ENCODE data around the gene RPRD2. TPM values are rescaled to one million over a fixed set of nuclear protein-coding genes. Genes with fewer than 3 reads are reported as not detected.

The RPRD2 gene
- total and polyA plus RNA-seq, 2 of the 4 experiments (the other 2 are of a cell fraction): 3.9 to 11.6 TPM

DNA sequence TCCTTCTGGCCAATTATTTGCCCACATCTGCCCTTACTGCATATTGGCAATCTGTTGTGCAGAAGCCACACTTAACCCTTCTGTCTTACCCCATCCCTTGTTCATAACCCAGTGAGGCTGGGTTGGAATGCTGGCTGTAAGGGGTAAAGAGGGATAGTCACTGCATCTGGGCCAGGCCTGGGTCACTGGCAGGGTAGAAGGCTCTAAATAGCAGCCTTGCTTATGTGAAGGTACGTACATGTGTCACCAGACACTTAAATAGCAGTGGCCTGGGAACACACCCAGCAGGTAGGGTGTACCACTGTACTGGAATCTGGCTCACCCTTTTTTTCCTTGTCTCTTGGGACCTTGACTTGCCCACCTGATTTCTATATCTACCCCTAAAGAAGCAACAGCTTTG, 113.4 kb downstream of the RPRD2 start:
- in situ Hi-C loops (cut with MboI; ENCODE audit: low sequenced_read_pairs) (no loop called here), intact Hi-C loops (cut with micrococcal nuclease) (no loop called here), dilution Hi-C loops (cut with HindIII; ENCODE audit: low sequenced_read_pairs, unreplicated experiment) (no loop called here)
- Histone ChIP-seq H3K4me2 (ENCODE audit: low read depth, low read length) (no peak overlapping the region), H2AK9ac (replicated peaks; ENCODE audit: low read depth, low read length, poor library complexity) (no peak overlapping the region), H4K5ac (ENCODE audit: low read depth, low read length) (no peak overlapping the region), H3K9me3 (ENCODE audit: control insufficient read depth, insufficient read depth, low read length) (no peaks in the 10 kb centered on the region), H3K36me3 (ENCODE audit: control insufficient read depth, insufficient read depth, low read length) (peaks cover 6% of the 10 kb centered on the region), H3K27ac (ENCODE audit: insufficient read depth, low read length) (no peak overlapping the region), H4K8ac (ENCODE audit: low read depth in 2 of 2, low read length in 2 of 2) (peak overlapping the region in 1 of 2 experiments; percentile 15; a peak in 1 of 4 replicates), H3K4ac (ENCODE audit: low read depth, low read length) (peak overlapping the region; percentile 21; the same call in 1 of the 2 replicates), H3K9ac (ENCODE audit: low read depth, low read length) (no peak overlapping the region), H4K91ac (ENCODE audit: insufficient read depth, low read depth, low read length) (no peak overlapping the region), H2AK5ac (ENCODE audit: low read depth, low read length) (0 out of 2 replicates have a peak overlapping the region, but pooled peaks have one; percentile 11), H3K27me3 (ENCODE audit: control insufficient read depth, insufficient read depth, low read length) (no peaks in the 10 kb centered on the region), H3K9me1 (ENCODE audit: insufficient read depth, low read length) (peaks cover 6% of the 10 kb centered on the region), H2BK120ac (ENCODE audit: low read depth, low read length) (no peak overlapping the region), H2BK5ac (ENCODE audit: low read depth, low read length, poor library complexity, severe bottlenecking) (no peak overlapping the region), H3K18ac (ENCODE audit: low read depth, low read length) (no peak overlapping the region), H3K23ac (ENCODE audit: low read depth, low read length) (no peak overlapping the region), H4K20me1 (ENCODE audit: insufficient read depth, low read length) (no peaks in the 10 kb centered on the region), H2AFZ (replicated peaks; ENCODE audit: low read length, poor library complexity) (no peak overlapping the region), H3K56ac (ENCODE audit: extremely low read depth, insufficient read depth, low read length) (no peak overlapping the region), H3K79me1 (ENCODE audit: low read depth in 1 of 2, low read length in 2 of 2) (peaks cover 3 to 4% of the 10 kb centered on the region in 2 experiments; a peak in 1 of 4 replicates), H2BK15ac (ENCODE audit: low read depth, low read length) (no peak overlapping the region), H2BK20ac (ENCODE audit: low read depth, low read length) (no peak overlapping the region), H3K14ac (replicated peaks; ENCODE audit: low read depth, low read length) (peak overlapping the region; percentile 20; the same call in 1 of the 2 replicates), H3K4me1 (ENCODE audit: control insufficient read depth, insufficient read depth, low read length) (peaks cover 9% of the 10 kb centered on the region), H3K4me3 (ENCODE audit: insufficient read depth, low read depth, low read length) (no peak overlapping the region)
- no peak for TF ChIP-seq MXI1 (IDR thresholded peaks at IDR 0.05; ENCODE audit: borderline replicate concordance, low read depth, low read length)
- TF ChIP-seq CEBPB (IDR thresholded peaks at IDR 0.05; ENCODE audit: low read depth, low read length): no peak
- TF ChIP-seq RFX5 (IDR thresholded peaks at IDR 0.05; ENCODE audit: low read depth, low read length): no peak
- TF ChIP-seq RAD21 (IDR thresholded peaks at IDR 0.05; ENCODE audit: low read length): no peak
- TF ChIP-seq, protein P1, sequence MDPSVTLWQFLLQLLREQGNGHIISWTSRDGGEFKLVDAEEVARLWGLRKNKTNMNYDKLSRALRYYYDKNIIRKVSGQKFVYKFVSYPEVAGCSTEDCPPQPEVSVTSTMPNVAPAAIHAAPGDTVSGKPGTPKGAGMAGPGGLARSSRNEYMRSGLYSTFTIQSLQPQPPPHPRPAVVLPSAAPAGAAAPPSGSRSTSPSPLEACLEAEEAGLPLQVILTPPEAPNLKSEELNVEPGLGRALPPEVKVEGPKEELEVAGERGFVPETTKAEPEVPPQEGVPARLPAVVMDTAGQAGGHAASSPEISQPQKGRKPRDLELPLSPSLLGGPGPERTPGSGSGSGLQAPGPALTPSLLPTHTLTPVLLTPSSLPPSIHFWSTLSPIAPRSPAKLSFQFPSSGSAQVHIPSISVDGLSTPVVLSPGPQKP (IDR thresholded peaks at IDR 0.05; ENCODE audit: borderline replicate concordance, low read depth, low read length): no peak
- no peak for TF ChIP-seq FOS (IDR thresholded peaks at IDR 0.05; ENCODE audit: low read depth, low read length)
- no peak for TF ChIP-seq CHD1 (IDR thresholded peaks at IDR 0.05; ENCODE audit: low read depth, low read length)
- no peak for TF ChIP-seq CTCF (conservative IDR thresholded peaks at IDR 0.05; ENCODE audit: low read depth, low read length)
- no peak for TF ChIP-seq POLR2A (IDR thresholded peaks at IDR 0.05; ENCODE audit: low read depth, low read length)
- no TSS peak for BruUV-seq (replicated peaks)
- POLR2A ChIA-PET (ENCODE audit: unreplicated experiment): no interaction called here
- CTCF ChIA-PET: no interaction called here
- ATAC-seq (ENCODE audit: low read depth): peak; percentile 30
- 86% methylated on average over 1 of the region's 1 CpG; no CpG with 5 or more reads in 1 of the 2 experiments for WGBS, 2 experiments (ENCODE audit: extremely low coverage in 2 of 2, insufficient read length in 1 of 2)
- no peak for DNase-seq

All from IMR-90 (cell line).